Activated CD4-positive, alpha-beta memory T cell treated with anti-CD3 and anti-CD28 coated beads, Interleukin-2, amount 10 ng/mL, durations not matched to agents 7 days and 5 days (primary cell): ENCODE measurements around the gene SORCS2. TPM values are rescaled to one million over a fixed set of nuclear protein-coding genes. Genes with fewer than 3 reads are reported as not detected.

ENCODE experiments used
- CTCF ChIA-PET: fragments of 350-600 bp; sonication (Branson Sonifier 250); formaldehyde crosslinking; loops from one replicate; lab custom pipeline; 2021; ENCODE audit warnings: antibody characterized with exemption, inconsistent platforms; lab: Charles Lee
- POLR2A ChIA-PET: fragments of 350-600 bp; sonication (Branson Sonifier 250); formaldehyde crosslinking; loops from one replicate; lab custom pipeline; 2021; ENCODE audit warnings: antibody characterized with exemption; lab: Charles Lee
- DNase-seq: peaks from one replicate; pipeline ENCODE4 v3.0.0-alpha.2; 2020
- H3K27ac Mint-ChIP-seq: one replicate; pipeline ENCODE4 v1.8.0; 2021; ENCODE audit warnings: mild to moderate bottlenecking, mixed read lengths
- H3K27me3 Mint-ChIP-seq: one replicate; pipeline ENCODE4 v1.8.0; 2021; ENCODE audit warnings: mixed read lengths
- H3K36me3 Mint-ChIP-seq: one replicate; pipeline ENCODE4 v1.8.0; 2021; ENCODE audit warnings: low read depth, mixed read lengths
- H3K4me1 Mint-ChIP-seq: one replicate; pipeline ENCODE4 v1.8.0; 2021; ENCODE audit warnings: mixed read lengths
- H3K4me3 Mint-ChIP-seq: one replicate; pipeline ENCODE4 v1.8.0; 2021; ENCODE audit warnings: mild to moderate bottlenecking, mixed read lengths
- H3K9me3 Mint-ChIP-seq: one replicate; pipeline ENCODE4 v1.8.0; 2021; ENCODE audit warnings: mixed read lengths
- total RNA-seq, 2 experiments: library from RNA; stranded (reverse); gene quantifications; one replicate each; pipeline ENCODE4 v1.2.3, GENCODE V29; 2021

The SORCS2 gene
- total RNA-seq, 2 experiments from 2014 or later: 0.10 to 0.18 TPM

DNA sequence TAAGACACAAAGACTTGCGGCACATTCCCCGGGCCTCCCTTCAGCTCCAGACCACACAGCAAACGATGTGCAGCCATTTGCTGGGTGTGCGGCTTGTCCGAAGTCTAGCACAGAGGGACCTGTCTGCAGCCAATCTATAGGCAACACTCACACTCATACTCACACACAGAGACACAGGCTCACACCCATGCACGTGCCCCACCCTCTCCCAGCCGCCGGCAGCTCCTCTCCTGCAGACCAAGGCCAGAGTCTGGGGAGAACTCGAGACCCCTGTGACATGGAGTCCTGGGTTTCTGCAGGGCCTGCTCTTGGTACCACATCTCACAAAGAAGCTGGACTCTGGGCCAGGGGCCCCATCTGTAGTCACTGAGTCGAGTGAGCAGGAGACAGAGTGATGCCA is 487.8 kb downstream of the SORCS2 start:
- no peaks in the 10 kb centered on the region for H3K4me1 Mint-ChIP-seq
- no peaks in the 10 kb centered on the region for H3K36me3 Mint-ChIP-seq
- ChIA-PET CTCF (no interaction called here), POLR2A (no interaction called here)
- no peak overlapping the region for H3K27ac Mint-ChIP-seq
- H3K4me3 Mint-ChIP-seq: no peak overlapping the region
- DNase-seq: no peak
- H3K27me3 Mint-ChIP-seq: peaks cover 5% of the 10 kb centered on the region
- H3K9me3 Mint-ChIP-seq: no peaks in the 10 kb centered on the region

DNA sequence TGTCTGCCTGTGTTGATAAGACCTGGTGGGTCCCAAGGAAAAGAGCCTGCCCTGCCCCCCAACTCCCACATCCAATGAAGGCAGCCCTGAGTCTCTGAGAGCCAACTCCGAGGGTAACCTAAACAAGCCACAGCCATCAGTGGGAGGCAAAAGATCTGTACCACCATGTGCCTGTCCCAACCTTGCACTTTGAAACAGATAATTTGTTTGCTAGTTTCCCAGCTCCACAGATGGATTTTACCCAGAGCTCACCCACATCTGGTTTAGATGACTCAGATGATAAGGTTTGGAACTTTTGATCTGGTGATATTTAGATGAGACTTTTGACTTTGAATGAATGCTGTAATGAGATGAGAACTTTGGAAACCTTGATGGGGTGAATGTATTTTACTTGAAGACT is 488.4 kb downstream of the SORCS2 start:
- DNase-seq: no peak
- no peak overlapping the region for H3K27ac Mint-ChIP-seq
- no peaks in the 10 kb centered on the region for H3K36me3 Mint-ChIP-seq
- peaks cover 5% of the 10 kb centered on the region for H3K27me3 Mint-ChIP-seq
- no peak overlapping the region for H3K4me3 Mint-ChIP-seq
- ChIA-PET CTCF (no interaction called here), POLR2A (no interaction called here)
- no peaks in the 10 kb centered on the region for H3K9me3 Mint-ChIP-seq
- no peaks in the 10 kb centered on the region for H3K4me1 Mint-ChIP-seq

DNA sequence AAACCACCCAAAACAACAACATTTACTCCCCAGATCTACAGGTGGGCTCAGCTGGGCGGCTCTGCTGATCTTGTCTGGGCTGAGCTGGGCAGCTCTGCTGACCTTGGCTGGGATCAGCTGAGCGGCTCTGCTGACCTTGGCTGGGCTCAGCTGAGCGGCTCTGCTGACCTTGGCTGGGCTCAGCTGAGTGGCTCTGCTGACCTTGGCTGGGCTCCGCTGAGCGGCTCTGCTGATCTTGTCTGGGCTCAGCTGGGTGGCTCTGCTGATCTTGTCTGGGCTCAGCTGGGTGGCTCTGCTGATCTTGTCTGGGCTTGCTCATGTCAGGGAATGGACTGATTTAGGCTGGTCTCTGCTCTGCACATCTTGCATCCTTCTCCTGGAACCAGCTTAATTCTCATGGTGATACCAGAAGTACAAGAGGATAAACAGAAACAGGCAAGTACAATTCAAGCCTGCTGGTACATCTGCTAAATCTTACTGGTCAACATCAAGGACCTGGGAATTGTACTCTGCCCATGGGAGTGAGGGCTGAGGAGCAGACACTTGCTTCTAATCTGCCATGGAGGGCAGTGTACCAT is 490.9 kb downstream of the SORCS2 start:
- ChIA-PET POLR2A (no interaction called here), CTCF (no interaction called here)
- no peaks in the 10 kb centered on the region for H3K4me1 Mint-ChIP-seq
- peaks cover 5% of the 10 kb centered on the region for H3K27me3 Mint-ChIP-seq
- H3K4me3 Mint-ChIP-seq: no peak overlapping the region
- no peak for DNase-seq
- H3K27ac Mint-ChIP-seq: no peak overlapping the region
- no peaks in the 10 kb centered on the region for H3K36me3 Mint-ChIP-seq
- H3K9me3 Mint-ChIP-seq: no peaks in the 10 kb centered on the region

DNA sequence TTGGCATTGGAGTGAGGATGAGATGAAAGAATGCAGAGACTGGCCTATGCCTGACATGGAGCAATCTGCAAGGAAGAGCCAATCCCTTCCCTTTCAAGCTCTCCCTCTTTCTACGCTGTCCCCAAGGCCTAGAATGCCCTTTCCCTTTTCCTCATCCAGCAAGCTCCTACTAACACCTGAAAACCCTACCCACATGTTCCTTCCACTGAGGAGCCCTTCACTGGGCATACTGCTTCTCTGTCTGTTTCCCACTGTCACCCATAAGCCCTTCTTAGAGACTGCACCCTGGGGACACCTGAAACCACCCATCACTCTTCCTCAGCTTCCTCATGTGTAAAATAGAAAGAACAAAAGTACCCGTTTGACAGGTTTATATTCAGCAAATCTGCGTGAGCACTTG is 492.0 kb downstream of the SORCS2 start:
- no peak overlapping the region for H3K27ac Mint-ChIP-seq
- POLR2A ChIA-PET: no interaction called here
- H3K27me3 Mint-ChIP-seq: peaks cover 5% of the 10 kb centered on the region
- CTCF ChIA-PET: no interaction called here
- H3K4me3 Mint-ChIP-seq: no peak overlapping the region
- H3K36me3 Mint-ChIP-seq: no peaks in the 10 kb centered on the region
- no peaks in the 10 kb centered on the region for H3K9me3 Mint-ChIP-seq
- DNase-seq: no peak
- H3K4me1 Mint-ChIP-seq: no peaks in the 10 kb centered on the region

DNA sequence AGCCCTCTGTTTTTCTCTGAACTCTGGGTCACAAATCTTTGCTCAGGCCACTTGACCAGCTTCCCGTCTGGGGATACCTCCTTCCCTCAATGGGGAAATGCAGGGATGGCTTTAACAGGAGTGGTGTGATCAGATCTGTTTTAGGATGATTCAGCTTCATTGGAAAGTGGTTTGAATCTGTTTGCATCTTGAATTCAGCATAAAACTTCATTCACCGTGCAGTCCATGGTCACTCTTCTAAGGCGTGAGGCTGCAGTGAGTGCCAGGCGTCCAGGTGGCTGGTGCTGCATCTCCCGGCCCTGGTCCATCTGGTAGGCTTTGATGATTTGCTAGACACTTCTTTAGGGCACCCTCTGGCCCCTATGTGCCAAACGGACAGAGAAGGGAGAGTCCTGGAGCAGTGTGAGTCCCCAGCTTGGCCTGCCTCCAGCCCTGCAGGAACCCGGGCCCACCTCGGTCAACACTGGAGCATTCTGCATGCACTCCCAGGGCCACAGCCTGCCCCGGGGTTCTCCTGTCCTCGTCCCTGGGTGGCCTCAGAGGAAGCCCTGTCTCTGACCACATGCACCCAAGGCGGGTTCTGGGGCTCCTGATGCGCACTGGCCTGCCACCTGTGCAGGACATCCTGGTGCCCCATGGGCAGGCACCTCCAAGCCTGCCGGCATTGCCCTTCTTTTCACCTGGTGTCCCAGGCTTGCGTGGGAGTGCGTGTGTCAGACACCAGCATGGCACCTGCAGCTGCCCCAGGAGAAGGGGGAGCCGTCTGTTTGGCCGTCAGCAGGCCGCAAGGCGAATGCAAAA is 493.9 kb downstream of the SORCS2 start:
- ChIA-PET POLR2A (no interaction called here), CTCF (no interaction called here)
- Mint-ChIP-seq H3K4me1 (no peaks in the 10 kb centered on the region), H3K27me3 (peaks cover 1% of the 10 kb centered on the region), H3K27ac (no peak overlapping the region), H3K4me3 (no peak overlapping the region), H3K9me3 (no peaks in the 10 kb centered on the region), H3K36me3 (no peaks in the 10 kb centered on the region)
- no peak for DNase-seq

DNA sequence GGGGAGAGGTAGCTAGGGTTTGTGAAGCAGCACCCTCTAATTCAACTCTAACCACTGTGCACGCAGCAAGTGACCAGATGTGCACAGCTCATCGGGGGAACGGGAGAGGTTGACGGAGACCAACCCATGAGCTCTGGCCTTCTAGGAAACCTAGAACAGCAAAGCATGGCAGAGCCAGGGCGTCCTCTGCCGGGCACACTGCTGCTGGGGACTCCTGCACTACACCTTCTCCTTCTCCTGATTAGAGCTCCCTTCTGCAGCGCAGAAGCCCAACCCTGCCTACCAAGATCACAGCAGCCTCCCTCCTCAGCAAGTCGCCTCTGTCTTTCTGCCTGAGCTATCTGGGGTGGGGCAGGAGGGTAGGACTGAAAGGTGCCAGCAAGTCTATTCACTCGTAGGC is 494.7 kb downstream of the SORCS2 start:
- H3K4me1 Mint-ChIP-seq: no peaks in the 10 kb centered on the region
- peaks cover 1% of the 10 kb centered on the region for H3K27me3 Mint-ChIP-seq
- no peak for DNase-seq
- H3K9me3 Mint-ChIP-seq: no peaks in the 10 kb centered on the region
- POLR2A ChIA-PET: no interaction called here
- CTCF ChIA-PET: no interaction called here
- H3K4me3 Mint-ChIP-seq: no peak overlapping the region
- H3K36me3 Mint-ChIP-seq: no peaks in the 10 kb centered on the region
- no peak overlapping the region for H3K27ac Mint-ChIP-seq

DNA sequence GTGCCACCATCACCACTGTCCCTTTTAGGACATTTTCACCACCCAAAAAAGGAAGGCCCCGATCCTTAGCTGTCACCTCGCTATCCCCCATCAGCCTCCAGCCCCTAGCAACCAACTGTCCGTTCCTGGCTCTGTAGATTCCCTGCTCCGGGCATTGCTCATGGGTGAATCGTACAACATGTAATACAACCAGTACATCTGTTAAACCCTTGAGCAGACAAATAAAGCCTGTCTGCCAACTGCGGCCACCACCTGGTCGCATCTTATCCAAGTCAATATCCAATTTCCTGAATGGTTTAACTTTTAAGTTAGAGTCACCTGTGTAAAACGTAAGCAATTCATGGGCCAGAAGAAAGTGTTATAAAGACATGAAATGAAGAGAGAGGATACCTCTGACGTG is 495.5 kb downstream of the SORCS2 start:
- no peak overlapping the region for H3K4me3 Mint-ChIP-seq
- POLR2A ChIA-PET: no interaction called here
- H3K27me3 Mint-ChIP-seq: peaks cover under 1% of the 10 kb centered on the region
- H3K36me3 Mint-ChIP-seq: no peaks in the 10 kb centered on the region
- no peak overlapping the region for H3K27ac Mint-ChIP-seq
- CTCF ChIA-PET: no interaction called here
- no peak for DNase-seq
- no peaks in the 10 kb centered on the region for H3K4me1 Mint-ChIP-seq
- H3K9me3 Mint-ChIP-seq: no peaks in the 10 kb centered on the region

DNA sequence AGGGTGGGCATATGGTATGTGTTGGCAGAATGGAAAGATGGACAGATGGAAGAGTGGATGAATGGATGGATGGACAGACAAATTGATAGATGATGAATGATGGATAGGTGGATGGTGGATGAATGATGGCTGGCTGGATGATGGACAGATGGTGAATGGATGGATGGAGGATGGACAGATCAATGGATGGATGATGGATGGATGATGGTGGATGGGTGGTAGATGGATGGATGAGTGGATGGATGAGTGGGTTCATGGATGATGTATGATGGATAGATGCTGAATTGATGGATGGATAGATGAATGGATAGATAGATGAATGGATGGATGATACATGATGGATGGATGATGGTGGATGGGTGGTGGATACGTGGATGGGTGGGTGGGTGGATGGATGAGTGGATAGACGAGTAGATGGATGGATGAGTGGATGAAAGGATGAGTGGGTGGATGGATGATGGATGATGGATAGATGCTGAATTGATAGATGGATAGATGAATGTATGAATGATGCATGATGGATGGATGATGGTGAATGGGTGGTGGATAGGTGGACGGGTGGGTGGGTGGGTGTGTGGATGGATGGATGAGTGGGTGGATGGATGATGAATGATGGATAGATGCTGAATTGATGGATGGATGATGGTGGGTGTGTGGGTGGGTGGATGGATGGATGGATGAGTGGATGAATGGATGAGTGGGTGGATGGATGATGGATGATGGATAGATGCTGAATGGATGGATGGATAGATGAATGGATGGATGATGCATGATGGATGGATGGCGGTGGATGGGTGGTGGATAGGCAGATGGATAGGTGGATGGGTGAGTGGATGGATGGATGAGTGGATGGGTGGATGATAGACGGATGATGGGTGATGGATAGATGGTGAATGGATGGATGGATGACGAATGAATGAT is 497.7 kb downstream of the SORCS2 start:
- Mint-ChIP-seq H3K27me3 (no peaks in the 10 kb centered on the region), H3K9me3 (no peaks in the 10 kb centered on the region), H3K36me3 (no peaks in the 10 kb centered on the region), H3K4me3 (no peak overlapping the region), H3K27ac (no peak overlapping the region), H3K4me1 (no peaks in the 10 kb centered on the region)
- ChIA-PET CTCF (no interaction called here), POLR2A (no interaction called here)
- no peak for DNase-seq

DNA sequence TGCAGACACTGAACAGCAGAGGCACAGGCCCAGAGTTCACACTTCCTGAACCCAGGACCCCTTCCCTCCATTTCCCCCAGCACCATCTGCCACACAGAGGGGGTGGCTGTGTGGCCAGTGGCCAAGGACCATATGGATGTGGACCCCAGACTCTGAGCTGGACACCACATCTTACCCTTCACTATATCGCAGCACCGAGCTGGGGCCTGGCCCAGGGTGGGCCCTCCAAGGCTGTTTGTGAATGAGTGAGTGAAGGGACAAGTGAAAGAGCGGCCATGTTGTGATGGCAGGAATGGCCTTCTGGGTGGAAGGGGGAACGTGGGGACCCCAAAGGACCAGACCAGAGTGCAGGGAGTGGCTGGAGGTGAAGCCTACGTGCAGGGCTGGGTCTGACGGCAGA is 498.7 kb downstream of the SORCS2 start:
- DNase-seq: no peak
- no peak overlapping the region for H3K27ac Mint-ChIP-seq
- H3K36me3 Mint-ChIP-seq: no peaks in the 10 kb centered on the region
- H3K9me3 Mint-ChIP-seq: no peaks in the 10 kb centered on the region
- H3K4me3 Mint-ChIP-seq: no peak overlapping the region
- POLR2A ChIA-PET: no interaction called here
- no peaks in the 10 kb centered on the region for H3K4me1 Mint-ChIP-seq
- CTCF ChIA-PET: no interaction called here
- H3K27me3 Mint-ChIP-seq: no peaks in the 10 kb centered on the region

DNA sequence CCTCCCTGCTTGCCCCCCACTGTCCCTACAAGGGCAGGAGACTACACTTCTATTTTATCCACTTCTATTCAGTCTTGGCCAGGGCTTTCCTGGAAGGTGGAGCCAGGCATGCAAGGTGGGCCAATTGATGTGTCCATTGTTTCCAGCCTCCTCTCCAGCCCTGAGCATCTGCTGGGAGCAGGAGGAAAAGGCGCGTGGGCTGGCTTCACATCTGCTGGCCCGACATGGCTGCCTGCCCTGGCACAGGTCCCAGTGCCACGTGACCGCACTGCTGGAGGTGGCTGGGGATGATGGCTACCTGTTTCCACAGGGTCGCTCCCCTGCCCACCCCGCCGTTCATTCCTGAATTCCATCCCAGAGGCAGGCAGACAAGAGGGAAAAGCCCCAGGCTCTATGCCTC is 499.6 kb downstream of the SORCS2 start:
- H3K9me3 Mint-ChIP-seq: no peaks in the 10 kb centered on the region
- DNase-seq: no peak
- no peaks in the 10 kb centered on the region for H3K27me3 Mint-ChIP-seq
- ChIA-PET CTCF (no interaction called here), POLR2A (no interaction called here)
- no peak overlapping the region for H3K4me3 Mint-ChIP-seq
- H3K27ac Mint-ChIP-seq: no peak overlapping the region
- H3K4me1 Mint-ChIP-seq: no peaks in the 10 kb centered on the region
- no peaks in the 10 kb centered on the region for H3K36me3 Mint-ChIP-seq

DNA sequence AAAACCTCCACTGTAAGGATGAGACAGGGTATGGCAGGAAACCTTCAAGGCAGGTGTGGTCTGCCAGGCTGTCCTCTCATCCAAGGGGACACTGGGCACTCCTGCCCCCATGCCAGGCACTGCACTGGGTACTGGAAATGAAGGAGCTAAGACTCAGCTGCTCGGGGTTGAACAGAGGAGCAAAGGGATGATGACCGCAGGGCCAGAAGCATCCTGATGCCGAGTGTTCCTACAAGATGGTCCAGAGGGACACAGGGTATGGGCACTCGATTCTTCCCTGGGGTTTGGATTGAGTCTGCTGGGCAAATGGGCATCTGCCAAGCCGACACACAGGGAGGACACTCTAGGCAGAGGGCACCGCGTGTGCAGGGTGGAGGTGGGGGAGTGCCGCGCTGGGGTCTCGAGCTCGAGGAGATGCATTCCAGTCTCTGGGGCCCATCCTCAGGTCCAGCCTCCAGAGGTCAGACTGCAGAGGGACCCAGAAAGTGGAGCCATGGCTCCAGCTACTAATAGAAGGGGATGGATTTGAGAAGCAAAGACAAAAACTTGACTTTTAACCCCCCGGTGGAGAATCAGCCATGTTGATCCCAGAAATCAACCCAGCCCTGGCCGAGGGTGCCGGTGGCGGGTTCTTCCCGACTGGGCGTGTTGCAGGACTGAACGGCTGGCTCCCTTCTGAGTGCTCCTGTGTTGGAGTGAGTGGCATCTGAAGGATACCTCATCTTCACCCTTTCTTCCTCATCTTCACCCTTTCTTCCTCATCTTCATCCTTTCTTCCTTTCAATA is 500.3 kb downstream of the SORCS2 start:
- CTCF ChIA-PET: no interaction called here

DNA sequence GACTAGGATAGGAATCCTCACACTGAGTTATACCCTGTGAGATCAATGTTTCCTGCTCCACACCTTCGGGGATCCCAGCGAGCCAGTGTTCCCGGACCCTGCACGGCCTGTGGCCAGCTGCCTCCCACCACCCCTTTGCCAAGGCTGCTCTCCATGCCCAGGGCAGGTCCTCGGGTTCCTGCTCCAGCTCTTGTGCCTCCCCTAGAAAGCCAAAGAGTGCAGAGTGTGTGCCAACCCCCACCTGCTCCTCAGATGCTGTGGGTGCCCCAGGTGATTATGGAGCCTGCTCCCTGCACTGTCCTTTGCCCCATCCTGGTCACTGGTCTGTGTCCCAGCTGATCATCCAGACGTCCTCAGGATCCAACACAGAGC is 500.9 kb downstream of the SORCS2 start:
- no peaks in the 10 kb centered on the region for H3K27me3 Mint-ChIP-seq
- no peaks in the 10 kb centered on the region for H3K36me3 Mint-ChIP-seq
- POLR2A ChIA-PET: no interaction called here
- H3K4me1 Mint-ChIP-seq: no peaks in the 10 kb centered on the region
- no peaks in the 10 kb centered on the region for H3K9me3 Mint-ChIP-seq
- CTCF ChIA-PET: no interaction called here
- no peak overlapping the region for H3K4me3 Mint-ChIP-seq
- DNase-seq: no peak
- no peak overlapping the region for H3K27ac Mint-ChIP-seq

More for the DNA sequence above, 500.3 kb downstream of the SORCS2 start:
- H3K36me3 Mint-ChIP-seq: no peaks in the 10 kb centered on the region
- H3K4me3 Mint-ChIP-seq: no peak overlapping the region
- DNase-seq: no peak
- H3K27me3 Mint-ChIP-seq: no peaks in the 10 kb centered on the region
- POLR2A ChIA-PET: no interaction called here
- H3K27ac Mint-ChIP-seq: no peak overlapping the region
- no peaks in the 10 kb centered on the region for H3K4me1 Mint-ChIP-seq
- H3K9me3 Mint-ChIP-seq: no peaks in the 10 kb centered on the region

DNA sequence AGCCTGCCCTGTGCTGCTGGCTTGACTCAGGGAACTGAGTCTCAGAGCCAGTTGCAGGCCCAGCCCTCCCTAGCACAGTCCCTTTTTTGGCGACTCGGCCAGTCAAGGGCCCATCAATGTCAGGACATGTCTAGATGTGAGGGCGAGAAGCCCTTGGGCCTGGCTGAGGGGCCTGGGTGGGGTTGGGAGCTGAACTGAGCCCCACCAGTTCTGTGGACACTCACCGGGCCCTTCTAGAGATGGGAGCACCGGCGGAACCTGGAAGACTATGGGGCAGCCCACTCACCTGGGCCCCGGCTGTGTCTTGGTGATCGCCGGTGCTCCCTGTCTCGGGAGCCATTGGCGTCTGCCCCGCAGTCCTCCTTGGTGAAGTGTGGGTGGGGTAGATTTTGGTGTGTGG is 501.4 kb downstream of the SORCS2 start:
- CTCF ChIA-PET: no interaction called here
- H3K36me3 Mint-ChIP-seq: no peaks in the 10 kb centered on the region

More for the DNA sequence above, 501.4 kb downstream of the SORCS2 start:
- H3K27ac Mint-ChIP-seq: no peak overlapping the region
- no peak overlapping the region for H3K4me3 Mint-ChIP-seq
- no peak for DNase-seq
- H3K27me3 Mint-ChIP-seq: peaks cover 4% of the 10 kb centered on the region
- no peaks in the 10 kb centered on the region for H3K4me1 Mint-ChIP-seq
- POLR2A ChIA-PET: no interaction called here
- no peaks in the 10 kb centered on the region for H3K9me3 Mint-ChIP-seq
